ENCODE data around the gene PSMA5. TPM values are rescaled to one million over a fixed set of nuclear protein-coding genes. Genes with fewer than 3 reads are reported as not detected.
A peak's percentile ranks its signal among the peaks of the same experiment; 100 is the strongest.

PSMA5 gene
- 169 TPM for total RNA-seq (2021; ENCODE audit: unreplicated experiment)
- 74.0 and 100 TPM in 2 replicates for polyA plus RNA-seq (2012)
- percentile 92 among the genes with signal in this experiment for Bru-seq, nascent RNA
- BruChase-seq, experiment 1, labeled RNA remaining after a 6-hour chase, result percentile 92 among the genes with signal in this experiment
- percentile 90 among the genes with signal in this experiment for BruChase-seq, experiment 2, labeled RNA remaining after a 2-hour chase
- long read RNA-seq, transcript PSMA5-201 (9 exons, 3,729 nt), result major isoform, 123 of 149 reads
- long read RNA-seq, partial matches to known transcripts, result 8 of 149 reads
- long read RNA-seq, other reads (novel, unspliced or antisense), result 18 of 149 reads

DNA sequence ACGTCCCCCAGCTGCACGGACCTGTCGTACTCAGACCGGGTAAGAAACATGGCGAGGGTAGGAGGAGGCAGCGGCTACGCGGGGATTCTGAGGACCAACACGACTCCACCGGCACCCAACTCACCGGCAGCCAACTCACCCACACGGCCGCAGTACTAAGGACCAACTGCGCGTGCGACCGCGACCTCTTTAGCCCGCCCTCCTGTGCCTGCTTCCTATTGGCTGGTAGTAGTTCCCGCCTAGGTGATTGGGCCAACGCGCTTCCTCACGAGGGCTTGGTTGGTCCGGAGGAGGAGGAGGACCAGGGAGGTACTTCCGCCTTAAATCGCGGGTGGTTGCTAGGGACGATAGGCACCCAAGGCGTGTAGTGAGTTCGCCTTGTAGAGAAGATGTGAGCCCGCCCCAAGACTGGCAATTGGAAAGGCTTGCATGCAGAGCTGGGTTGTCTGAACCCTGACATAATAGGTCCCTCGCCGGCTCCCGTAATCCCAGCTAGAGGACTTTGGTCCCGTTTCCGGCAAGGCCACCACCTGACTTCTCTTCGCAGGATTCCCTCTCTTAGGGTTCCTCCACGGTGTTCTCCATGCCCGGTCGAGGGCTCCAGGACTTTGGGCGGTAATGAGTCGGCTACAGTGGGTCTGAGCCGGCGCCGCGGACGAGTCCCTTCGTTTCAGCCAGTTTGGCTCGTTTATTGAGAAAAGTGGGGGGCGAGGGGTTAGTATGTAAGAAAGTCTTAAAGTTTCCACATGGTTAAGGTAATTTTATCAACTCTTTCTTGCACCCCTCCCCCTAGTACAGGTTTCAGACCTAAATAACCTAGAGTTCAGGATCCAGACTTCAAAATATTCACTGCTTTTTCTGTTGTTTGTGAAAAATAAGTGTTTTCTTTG is at the start of gene PSMA5:
PSMA5 (minus strand) TSS at position 168 of the 890 bp plus-strand sequence; CDS start at position 50, 118 bp downstream.
- BruUV-seq (replicated peaks), result no TSS peak
- ATAC-seq (peak; percentile 96), DNase-seq (ENCODE audit: low read depth, low spot score) (peak; percentile 99)
- Histone ChIP-seq H3K27me3 (ENCODE audit: insufficient read depth, low read length) (no peaks in the 10 kb centered on the region), H3K4me1 (ENCODE audit: control insufficient read depth in 1 of 2, insufficient read depth in 2 of 2, low read length in 2 of 2) (peaks cover 7 to 29% of the 10 kb centered on the region in 2 experiments), H3K36me3 (ENCODE audit: control insufficient read depth in 1 of 2, insufficient read depth in 2 of 2, low read length in 2 of 2) (peaks cover 3 to 4% of the 10 kb centered on the region in 2 experiments; a peak in 2 of 4 replicates), H2AFZ (ENCODE audit: low read depth, low read length, poor library complexity, severe bottlenecking) (no peak within 1 kb of the TSS), H3K9ac (ENCODE audit: low read length) (peak within 1 kb of the TSS; percentile 90), H3K79me2 (ENCODE audit: insufficient read depth, low read length) (peaks cover 55% of the 10 kb centered on the region), H3K4me2 (ENCODE audit: low read length) (peak within 1 kb of the TSS; percentile 92), H3K4me3 (replicated peaks in 1 of 2; ENCODE audit: low read depth in 1 of 2, low read length in 2 of 2) (peak within 1 kb of the TSS; percentile 57 to 82), H4K20me1 (ENCODE audit: insufficient read depth) (peaks cover 8% of the 10 kb centered on the region; the same call in 1 of the 2 replicates), H3K9me2 (ENCODE audit: insufficient read depth) (no peaks in the 10 kb centered on the region), H3K9me3 (ENCODE audit: control insufficient read depth in 1 of 2, insufficient read depth in 1 of 2, low read depth in 1 of 2, low read length in 2 of 2) (no peaks in the 10 kb centered on the region), H3K27ac (ENCODE audit: low read depth, low read length) (peak within 1 kb of the TSS; percentile 68)
- ChIA-PET RAD21 (ENCODE audit: low non-redundant PET in 1 of 2, low total read pairs in 2 of 2, uncharacterized antibody in 2 of 2, unreplicated experiment in 2 of 2) (no interaction called here), POLR2A (interaction anchor here (0.9 to 1.2 kb wide), 2 partner anchors 28 to 68 kb away, joined by 3 read pairs; partner anchors contain the start of genes CYB561D1 and SORT1), CTCF (interaction anchor here (1.1 to 2.1 kb wide), 2 partner anchors 68 to 106 kb away, joined by 3 to 10 read pairs; partner anchors contain the start of gene CYB561D1)
- intact Hi-C loops (cut with micrococcal nuclease), result loop anchor here (1.0 to 5.0 kb wide), 2 partner anchors 56 to 106 kb away; partner anchors contain the start of gene ATXN7L2
- TF ChIP-seq FOSL1 (IDR thresholded peaks at IDR 0.05; ENCODE audit: low read depth) (no peak), TCF7L2 (IDR thresholded peaks at IDR 0.05; ENCODE audit: borderline replicate concordance, extremely low read depth, insufficient read depth, insufficient read length) (peak; percentile 13), EZH2phosphoT487 (IDR thresholded peaks at IDR 0.05; ENCODE audit: borderline replicate concordance) (no peak), EZH2 (IDR thresholded peaks at IDR 0.05) (no peak), POLR2A (IDR thresholded peaks at IDR 0.05; ENCODE audit: borderline replicate concordance, extremely low read depth, insufficient read depth, insufficient read length) (no peak), EGR1 (IDR thresholded peaks at IDR 0.05; ENCODE audit: low read depth) (no peak), ATF3 (IDR thresholded peaks at IDR 0.05) (no peak), JUND (IDR thresholded peaks at IDR 0.05) (no peak), SRF (IDR thresholded peaks at IDR 0.05; ENCODE audit: low read depth) (no peak), ZNF274 (IDR thresholded peaks at IDR 0.05; ENCODE audit: low read depth, low read length) (no peak), ZFX (IDR thresholded peaks at IDR 0.05) (peak; percentile 54; the same call in 1 of the 2 replicates), SIN3A (IDR thresholded peaks at IDR 0.05; ENCODE audit: low read depth) (peak; percentile 80), MAX (IDR thresholded peaks at IDR 0.05) (peak; percentile 90), YY1 (IDR thresholded peaks at IDR 0.05; ENCODE audit: extremely low read depth, insufficient replicate concordance, low read depth, low read length) (peak; percentile 60), CBX3 (IDR thresholded peaks at IDR 0.05; ENCODE audit: low read depth) (0 out of 2 replicates have a peak, but pooled peaks have one; percentile 21), SP1 (IDR thresholded peaks at IDR 0.05; ENCODE audit: low read depth) (peak; percentile 97), RAD21 (IDR thresholded peaks at IDR 0.05; ENCODE audit: low read depth) (no peak), POLR2AphosphoS5 (IDR thresholded peaks at IDR 0.05; ENCODE audit: low read depth, low read length) (peak; percentile 89), ELF1 (IDR thresholded peaks at IDR 0.05; ENCODE audit: borderline replicate concordance, low read depth) (peak; percentile 83)
- TF ChIP-seq, protein P1, sequence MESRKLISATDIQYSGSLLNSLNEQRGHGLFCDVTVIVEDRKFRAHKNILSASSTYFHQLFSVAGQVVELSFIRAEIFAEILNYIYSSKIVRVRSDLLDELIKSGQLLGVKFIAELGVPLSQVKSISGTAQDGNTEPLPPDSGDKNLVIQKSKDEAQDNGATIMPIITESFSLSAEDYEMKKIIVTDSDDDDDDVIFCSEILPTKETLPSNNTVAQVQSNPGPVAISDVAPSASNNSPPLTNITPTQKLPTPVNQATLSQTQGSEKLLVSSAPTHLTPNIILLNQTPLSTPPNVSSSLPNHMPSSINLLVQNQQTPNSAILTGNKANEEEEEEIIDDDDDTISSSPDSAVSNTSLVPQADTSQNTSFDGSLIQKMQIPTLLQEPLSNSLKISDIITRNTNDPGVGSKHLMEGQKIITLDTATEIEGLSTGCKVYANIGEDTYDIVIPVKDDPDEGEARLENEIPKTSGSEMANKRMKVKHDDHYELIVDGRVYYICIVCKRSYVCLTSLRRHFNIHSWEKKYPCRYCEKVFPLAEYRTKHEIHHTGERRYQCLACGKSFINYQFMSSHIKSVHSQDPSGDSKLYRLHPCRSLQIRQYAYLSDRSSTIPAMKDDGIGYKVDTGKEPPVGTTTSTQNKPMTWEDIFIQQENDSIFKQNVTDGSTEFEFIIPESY (IDR thresholded peaks at IDR 0.05; ENCODE audit: extremely low read depth, insufficient replicate concordance, low read length), result peak; percentile 81
- TF ChIP-seq, protein P2, sequence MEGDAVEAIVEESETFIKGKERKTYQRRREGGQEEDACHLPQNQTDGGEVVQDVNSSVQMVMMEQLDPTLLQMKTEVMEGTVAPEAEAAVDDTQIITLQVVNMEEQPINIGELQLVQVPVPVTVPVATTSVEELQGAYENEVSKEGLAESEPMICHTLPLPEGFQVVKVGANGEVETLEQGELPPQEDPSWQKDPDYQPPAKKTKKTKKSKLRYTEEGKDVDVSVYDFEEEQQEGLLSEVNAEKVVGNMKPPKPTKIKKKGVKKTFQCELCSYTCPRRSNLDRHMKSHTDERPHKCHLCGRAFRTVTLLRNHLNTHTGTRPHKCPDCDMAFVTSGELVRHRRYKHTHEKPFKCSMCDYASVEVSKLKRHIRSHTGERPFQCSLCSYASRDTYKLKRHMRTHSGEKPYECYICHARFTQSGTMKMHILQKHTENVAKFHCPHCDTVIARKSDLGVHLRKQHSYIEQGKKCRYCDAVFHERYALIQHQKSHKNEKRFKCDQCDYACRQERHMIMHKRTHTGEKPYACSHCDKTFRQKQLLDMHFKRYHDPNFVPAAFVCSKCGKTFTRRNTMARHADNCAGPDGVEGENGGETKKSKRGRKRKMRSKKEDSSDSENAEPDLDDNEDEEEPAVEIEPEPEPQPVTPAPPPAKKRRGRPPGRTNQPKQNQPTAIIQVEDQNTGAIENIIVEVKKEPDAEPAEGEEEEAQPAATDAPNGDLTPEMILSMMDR (IDR thresholded peaks at IDR 0.05 in 2 of 3, conservative IDR thresholded peaks at IDR 0.05 in 1 of 3; ENCODE audit: borderline replicate concordance in 1 of 3, insufficient read depth in 1 of 3, low read depth in 2 of 3, low read length in 2 of 3), result no peak

Data from HCT116 (cell line).